Measurements from ENCODE around the gene COG4.
"Not testable (repeated sequence)": the region's sequence is repeated elsewhere in the genome, so short reads cannot be mapped to it uniquely, and the experiment has no call there.

The COG4 gene

DNA sequence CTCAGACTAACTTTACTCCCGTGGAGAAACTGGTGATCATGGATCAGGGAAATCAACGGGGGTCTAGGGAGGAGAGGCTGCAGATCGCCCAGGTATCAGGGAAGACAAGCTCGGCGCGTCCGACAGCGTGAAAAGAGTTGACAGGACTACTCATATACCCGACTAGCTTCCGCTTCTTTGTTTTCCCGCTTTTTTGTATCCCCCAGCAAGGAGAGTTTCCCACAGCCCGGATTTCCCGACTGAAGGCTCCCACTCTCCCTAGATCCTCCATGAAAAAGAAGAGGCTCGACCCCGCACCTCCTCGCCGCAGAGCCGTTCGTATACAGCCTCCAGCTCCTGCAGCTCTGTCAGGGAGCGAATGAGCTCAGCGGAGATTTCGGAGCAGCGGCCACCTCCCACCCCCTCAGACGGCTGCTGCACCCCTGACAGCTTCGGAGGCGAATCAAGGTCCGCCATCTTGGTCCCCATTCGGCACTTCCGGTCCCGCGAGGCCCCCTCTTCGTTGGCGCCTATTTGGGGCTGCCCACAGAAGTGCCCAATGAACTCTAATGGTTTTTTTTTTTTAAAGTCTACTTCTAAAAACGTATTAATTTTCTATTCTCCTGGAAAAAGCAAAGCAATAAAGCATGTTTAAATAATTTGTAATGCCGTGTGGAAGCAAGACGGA lies at the start of gene COG4:
COG4 (minus strand) TSS at position 479 of the 667 bp plus-strand sequence; CDS start at position 468, 11 bp downstream.
- DNase-seq, result peak; percentile 84 to 87

GRCh38 chr16:70572926-70573270 lies 49.5 kb upstream of the COG4 start:
- DNase-seq, result no peak

DNA sequence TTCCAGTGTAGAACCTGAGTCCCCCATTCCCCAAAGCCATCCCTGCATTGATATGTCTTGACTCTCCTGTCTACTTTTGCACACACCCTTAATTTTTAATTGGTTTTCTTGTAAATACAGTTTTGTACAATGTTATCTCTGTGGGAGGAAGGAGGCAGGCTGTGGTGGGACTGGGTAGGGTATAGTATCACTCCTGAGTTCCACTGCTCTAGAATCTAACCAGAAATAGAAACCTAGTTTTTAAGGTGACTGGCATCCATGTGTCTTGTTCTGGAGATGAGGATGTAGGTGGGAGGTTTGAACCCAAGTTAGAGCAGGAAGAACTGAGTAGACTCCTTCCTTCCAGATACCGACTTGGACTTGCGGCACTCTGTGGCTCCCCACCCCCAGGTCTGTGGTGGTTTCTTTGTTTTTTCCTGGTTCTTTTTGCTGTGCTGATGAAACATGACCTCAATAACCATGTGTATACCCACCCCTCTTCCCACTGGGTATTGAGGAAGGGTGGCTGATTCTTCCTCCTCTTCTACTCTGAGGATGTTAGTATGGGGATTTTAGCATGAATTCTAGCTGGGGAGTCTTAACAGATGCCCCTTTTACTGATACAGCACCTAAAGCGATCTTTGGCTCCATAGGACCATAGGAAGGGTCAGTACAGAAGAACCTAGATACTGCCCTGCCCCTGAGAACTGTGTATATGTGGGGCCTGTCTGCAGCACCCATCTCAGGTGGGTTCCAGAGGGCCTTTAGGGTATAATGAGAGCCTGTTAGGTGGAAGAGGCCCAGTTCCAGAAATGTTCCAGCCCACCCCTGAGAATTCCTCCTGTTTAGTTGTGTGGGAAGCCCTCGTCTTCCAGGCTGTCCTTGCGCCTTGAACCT lies 48.9 kb upstream of the COG4 start:
- no peak for DNase-seq

DNA sequence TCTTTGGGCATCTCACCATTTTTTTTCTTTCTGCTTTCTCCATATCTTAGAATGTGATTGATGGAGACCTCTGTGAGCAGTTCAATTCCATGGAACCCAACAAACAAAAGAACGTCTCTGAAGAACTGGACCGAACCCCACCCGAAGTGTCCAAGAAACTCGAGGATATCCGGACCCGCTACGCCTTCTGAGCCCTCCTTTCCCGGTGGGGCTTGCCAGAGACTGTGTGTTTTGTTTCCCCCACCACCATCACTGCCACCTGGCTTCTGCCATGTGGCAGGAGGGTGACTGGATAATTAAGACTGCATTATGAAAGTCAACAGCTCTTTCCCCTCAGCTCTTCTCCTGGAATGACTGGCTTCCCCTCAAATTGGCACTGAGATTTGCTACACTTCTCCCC lies 48.3 kb upstream of the COG4 start:
- DNase-seq, result no peak

- DNase-seq, result no peak
Measured at GRCh38 chr16:70570967-70571570, 47.7 kb upstream of the COG4 start.

DNA sequence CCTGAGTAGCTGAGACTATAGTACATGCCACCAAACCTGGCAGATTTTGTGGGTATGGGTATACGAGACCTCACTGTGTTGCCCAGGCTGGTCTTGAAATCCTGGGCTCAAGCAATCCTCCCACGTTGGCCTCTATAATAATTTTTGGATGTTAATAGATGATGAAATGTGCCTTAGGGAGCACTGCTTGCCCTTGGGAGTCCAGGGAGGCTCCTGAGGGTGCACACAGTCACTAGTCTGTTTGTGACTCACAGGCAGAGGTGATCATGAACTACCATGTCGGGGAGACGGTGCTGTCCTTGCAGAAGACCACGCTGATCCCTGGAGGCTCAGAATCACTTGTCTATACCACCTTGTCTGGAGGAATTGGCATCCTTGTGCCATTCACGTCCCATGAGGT lies 46.4 kb upstream of the COG4 start:
- no peak for DNase-seq

DNA sequence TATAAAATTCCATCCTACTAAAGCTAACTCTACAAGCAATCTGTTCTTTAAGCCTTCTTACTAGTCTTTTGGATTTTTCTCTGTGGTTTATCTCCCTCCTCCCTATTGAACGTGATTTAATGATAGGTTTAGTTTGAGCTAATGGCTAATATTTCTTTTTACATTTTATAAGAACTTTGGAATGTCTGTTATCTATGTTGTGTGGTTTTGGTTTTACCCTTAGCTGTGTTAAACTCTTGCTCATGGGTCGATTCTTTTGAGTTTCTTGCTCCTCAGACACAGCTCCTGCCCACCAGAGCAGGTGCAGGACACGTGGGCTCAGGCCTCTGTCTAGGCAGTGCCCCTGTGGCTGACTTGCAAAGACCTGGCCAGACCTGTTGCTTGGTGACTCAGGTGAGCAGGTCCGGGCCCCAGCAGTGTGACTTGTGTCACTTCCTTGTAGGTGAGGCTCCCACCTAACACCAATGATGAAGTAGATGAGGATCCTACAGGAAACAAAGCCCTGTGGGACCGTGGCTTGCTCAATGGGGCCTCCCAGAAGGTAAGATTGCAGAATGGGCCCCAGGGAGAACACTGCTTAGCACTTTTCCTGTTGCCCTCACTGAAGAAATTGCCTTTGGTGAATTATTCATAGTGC lies 45.4 kb upstream of the COG4 start:
- no peak for DNase-seq

GRCh38 chr16:70565053-70565452 lies 41.7 kb upstream of the COG4 start:
- DNase-seq, result no peak

GRCh38 chr16:70563636-70564035 lies 40.3 kb upstream of the COG4 start:
- DNase-seq, result no peak

DNA sequence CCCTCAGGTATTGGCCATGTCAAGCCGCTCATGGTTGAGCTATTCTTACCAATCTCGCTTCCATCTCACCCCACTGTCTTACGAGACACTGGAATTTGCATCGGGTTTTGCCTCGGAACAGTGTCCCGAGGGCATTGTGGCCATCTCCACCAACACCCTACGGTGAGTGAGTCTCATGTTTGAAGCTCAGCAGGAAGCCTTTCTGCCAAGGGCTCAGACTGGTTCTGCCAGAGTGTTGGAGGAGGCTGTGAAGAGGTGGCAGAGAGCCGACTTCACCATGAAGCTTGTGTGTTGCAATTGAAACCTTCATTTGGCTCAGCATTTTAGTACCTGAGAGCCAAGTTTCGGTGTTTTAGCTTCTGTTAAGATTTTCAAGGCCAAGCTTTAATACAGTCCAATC lies 38.3 kb upstream of the COG4 start:
- DNase-seq, result no peak

- DNase-seq, result no peak
Measured at GRCh38 chr16:70556063-70556462, 32.7 kb upstream of the COG4 start.

- no peak for DNase-seq
Measured at GRCh38 chr16:70553645-70554044, 30.3 kb upstream of the COG4 start.

- DNase-seq, result no peak
Measured at GRCh38 chr16:70552675-70553074, 29.3 kb upstream of the COG4 start.

- DNase-seq, result no peak
Measured at GRCh38 chr16:70551788-70552187, 28.4 kb upstream of the COG4 start.

GRCh38 chr16:70550082-70550481 lies 26.7 kb upstream of the COG4 start:
- DNase-seq, result no peak

- no peak for DNase-seq
Measured at GRCh38 chr16:70548936-70549335, 25.6 kb upstream of the COG4 start.

- no peak for DNase-seq
Measured at GRCh38 chr16:70544548-70544947, 21.2 kb upstream of the COG4 start.

- no peak for DNase-seq
Measured at GRCh38 chr16:70540994-70541393, 17.6 kb upstream of the COG4 start.

- DNase-seq, result no peak
Measured at GRCh38 chr16:70534971-70535370, 11.6 kb upstream of the COG4 start.

- DNase-seq, result not testable (repeated sequence)
Measured at GRCh38 chr16:70529954-70530353, 6.6 kb upstream of the COG4 start.

- DNase-seq, result no peak
Measured at GRCh38 chr16:70529051-70529777, 5.9 kb upstream of the COG4 start.

DNA sequence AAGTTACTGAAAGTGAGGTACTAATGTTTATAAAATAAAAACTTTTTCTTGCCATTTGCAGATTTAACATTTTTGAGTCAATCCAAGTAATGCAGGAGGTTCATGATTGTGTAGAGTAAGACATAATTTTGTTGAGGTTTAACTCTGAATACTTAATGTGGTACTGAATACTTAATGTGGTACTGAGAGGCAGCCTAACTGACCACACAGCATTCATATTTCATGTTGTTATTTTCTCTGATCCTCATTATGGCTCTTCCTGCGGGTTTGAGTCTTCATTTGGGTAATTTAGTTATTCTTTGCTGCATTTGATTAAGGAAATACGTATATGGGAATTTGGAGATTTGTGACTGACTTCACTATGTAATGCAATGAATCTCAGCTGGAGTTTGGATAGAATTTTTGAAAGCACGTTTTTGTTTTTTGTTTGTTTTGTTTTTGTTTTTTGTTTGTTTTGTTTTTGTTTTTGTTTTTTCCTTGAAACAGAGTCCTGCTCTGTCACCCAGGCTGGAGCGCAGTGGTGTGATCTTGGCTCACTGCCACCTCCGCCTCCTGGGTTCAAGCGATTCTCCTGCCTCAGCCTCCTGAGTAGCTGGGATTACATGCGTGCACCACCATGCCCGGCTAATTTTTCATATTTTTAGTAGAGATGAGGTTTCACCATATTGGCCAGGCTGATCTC lies 4.1 kb upstream of the COG4 start:
- DNase-seq, result no peak
